LHCN-M2 (cell line): ENCODE data around the gene GTF2H3. TPM values are rescaled to one million over a fixed set of nuclear protein-coding genes. Genes with fewer than 3 reads are reported as not detected.
"Not testable (repeated sequence)": the region's sequence is repeated elsewhere in the genome, so short reads cannot be mapped to it uniquely, and the experiment has no call there.

Experiments used
- DNase-seq: peaks from one replicate; pipeline ENCODE4 v3.0.0-alpha.2; 2012; ENCODE audit warnings: low read depth
- polyA plus RNA-seq: library from polyadenylated mRNA; unstranded; fragments of >200 nt; gene quantifications from one replicate; pipeline ENCODE4 v1.2.1, GENCODE V29; 2012; ENCODE audit warnings: missing spikeins
- total RNA-seq: library from RNA; depleted of rRNA; stranded (reverse); fragments of >200 nt; gene quantifications from 2 replicates; pipeline ENCODE4 v1.2.3, GENCODE V29; 2014; rRNA removed

Gene GTF2H3
- total RNA-seq: 40.0 and 46.2 TPM in 2 replicates
- 18.1 TPM for polyA plus RNA-seq

GRCh38 chr12:123633379-123634141, at the start of gene GTF2H3, which contains the start of gene EIF2B1:
GTF2H3 (plus strand) TSS chr12:123633829; CDS start chr12:123633860, 31 bp downstream.
EIF2B1 (minus strand) TSS chr12:123633686; CDS start chr12:123633557, 129 bp downstream.
- peak; percentile 96 for DNase-seq

GRCh38 chr12:123591702-123592481, 41.7 kb upstream of the GTF2H3 start:
- no peak for DNase-seq

- no peak for DNase-seq
Observed at GRCh38 chr12:123595729-123596128, 37.9 kb upstream of the GTF2H3 start.

GRCh38 chr12:123597100-123597499, 36.5 kb upstream of the GTF2H3 start:
- no peak for DNase-seq

GRCh38 chr12:123598522-123598921, 35.1 kb upstream of the GTF2H3 start:
- no peak for DNase-seq

GRCh38 chr12:123599310-123599709, 34.3 kb upstream of the GTF2H3 start:
- no peak for DNase-seq

GRCh38 chr12:123599721-123600120, 33.9 kb upstream of the GTF2H3 start:
- no peak for DNase-seq

GRCh38 chr12:123601602-123602489, 31.8 kb upstream of the GTF2H3 start, which contains the start of gene DDX55:
DDX55 (plus strand) TSS chr12:123602099; CDS start chr12:123602149, 50 bp downstream.
- DNase-seq: peak; percentile 78

- peak; percentile 9 for DNase-seq
Observed at GRCh38 chr12:123602651-123603195, 30.9 kb upstream of the GTF2H3 start.

- not testable (repeated sequence) for DNase-seq
Observed at GRCh38 chr12:123603495-123603894, 30.1 kb upstream of the GTF2H3 start.

- DNase-seq: no peak
Observed at GRCh38 chr12:123607756-123608155, 25.9 kb upstream of the GTF2H3 start.

GRCh38 chr12:123608182-123608581, 25.4 kb upstream of the GTF2H3 start:
- DNase-seq: no peak

GRCh38 chr12:123614110-123614509, 19.5 kb upstream of the GTF2H3 start:
- DNase-seq: no peak

GRCh38 chr12:123614531-123614930, 19.1 kb upstream of the GTF2H3 start:
- DNase-seq: peak; percentile 84

GRCh38 chr12:123617144-123617543, 16.5 kb upstream of the GTF2H3 start:
- DNase-seq: no peak

- DNase-seq: no peak
Observed at GRCh38 chr12:123617580-123617979, 16.0 kb upstream of the GTF2H3 start.

- DNase-seq: no peak
Observed at GRCh38 chr12:123621101-123621500, 12.5 kb upstream of the GTF2H3 start.

- no peak for DNase-seq
Observed at GRCh38 chr12:123621619-123622530, 11.8 kb upstream of the GTF2H3 start.

GRCh38 chr12:123634142-123634561, 523 bp downstream of the GTF2H3 start:
- DNase-seq: peak; percentile 2

GRCh38 chr12:123643911-123644310, 10.3 kb downstream of the GTF2H3 start:
- DNase-seq: no peak
